Measurements from ENCODE around the gene AIF1L.
A peak's percentile ranks its signal among the peaks of the same experiment; 100 is the strongest.

The AIF1L gene

GRCh38 chr9:131096269-131097125, at the start of gene AIF1L:
AIF1L (plus strand) TSS chr9:131096531; CDS start chr9:131096630, 99 bp downstream.
- DNase-seq (ENCODE audit: low read depth) = no peak

DNA sequence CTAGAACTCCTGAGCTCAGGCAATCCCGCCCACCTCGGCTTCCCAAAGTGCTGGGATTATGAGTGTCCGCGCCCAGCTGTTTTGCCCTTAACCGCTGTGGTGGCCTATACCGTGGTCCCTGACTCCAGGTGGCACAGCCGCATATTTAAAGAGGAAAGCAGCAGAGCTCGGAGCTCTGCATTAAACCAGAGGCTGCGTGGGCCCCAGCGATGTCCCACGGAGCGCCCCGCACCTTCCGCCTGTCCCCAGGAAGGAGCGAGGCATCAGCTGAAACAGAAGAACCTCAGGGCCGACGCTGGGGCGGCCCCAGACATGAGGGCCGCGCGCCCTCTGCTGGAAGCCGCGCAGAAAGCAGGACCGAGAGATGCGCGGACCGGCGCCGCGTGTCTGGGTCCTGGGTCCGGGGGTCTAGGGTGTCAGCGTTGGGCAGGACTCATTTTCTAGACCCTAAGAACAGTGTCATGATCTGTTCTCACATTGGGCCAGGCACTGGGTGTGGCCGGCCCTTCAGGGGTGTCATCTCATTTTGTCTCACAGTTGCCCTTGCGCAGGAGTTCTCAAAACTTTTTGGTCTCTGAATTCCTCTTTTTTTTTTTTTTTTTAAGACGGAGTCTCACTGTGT, 49.6 kb upstream of the AIF1L start:
- peak; percentile 48 for DNase-seq (ENCODE audit: low read depth)

- DNase-seq (ENCODE audit: low read depth) = no peak
These were observed 48.0 kb upstream of the AIF1L start for GRCh38 chr9:131048332-131048731.

DNA sequence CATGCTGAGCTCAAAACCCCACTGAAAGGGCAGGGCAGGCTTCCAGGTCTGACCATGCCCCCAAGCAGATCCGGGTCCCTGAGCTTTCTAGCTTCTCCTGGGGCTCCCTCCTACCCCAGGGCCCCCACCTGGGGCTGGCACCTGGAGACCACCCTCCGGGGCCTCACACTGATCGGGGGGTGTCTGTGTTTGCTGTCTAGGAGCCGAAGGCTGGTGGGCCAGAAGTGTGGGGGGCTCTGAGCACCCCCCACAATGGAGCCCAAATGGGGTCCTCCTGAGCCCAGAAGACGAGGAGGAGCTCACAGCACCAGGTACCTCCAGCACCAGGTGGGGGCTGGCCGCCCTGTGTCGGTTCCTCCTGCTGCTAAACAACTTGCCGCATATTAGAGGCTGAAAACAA, 47.5 kb upstream of the AIF1L start:
- DNase-seq (ENCODE audit: low read depth) = no peak

DNA sequence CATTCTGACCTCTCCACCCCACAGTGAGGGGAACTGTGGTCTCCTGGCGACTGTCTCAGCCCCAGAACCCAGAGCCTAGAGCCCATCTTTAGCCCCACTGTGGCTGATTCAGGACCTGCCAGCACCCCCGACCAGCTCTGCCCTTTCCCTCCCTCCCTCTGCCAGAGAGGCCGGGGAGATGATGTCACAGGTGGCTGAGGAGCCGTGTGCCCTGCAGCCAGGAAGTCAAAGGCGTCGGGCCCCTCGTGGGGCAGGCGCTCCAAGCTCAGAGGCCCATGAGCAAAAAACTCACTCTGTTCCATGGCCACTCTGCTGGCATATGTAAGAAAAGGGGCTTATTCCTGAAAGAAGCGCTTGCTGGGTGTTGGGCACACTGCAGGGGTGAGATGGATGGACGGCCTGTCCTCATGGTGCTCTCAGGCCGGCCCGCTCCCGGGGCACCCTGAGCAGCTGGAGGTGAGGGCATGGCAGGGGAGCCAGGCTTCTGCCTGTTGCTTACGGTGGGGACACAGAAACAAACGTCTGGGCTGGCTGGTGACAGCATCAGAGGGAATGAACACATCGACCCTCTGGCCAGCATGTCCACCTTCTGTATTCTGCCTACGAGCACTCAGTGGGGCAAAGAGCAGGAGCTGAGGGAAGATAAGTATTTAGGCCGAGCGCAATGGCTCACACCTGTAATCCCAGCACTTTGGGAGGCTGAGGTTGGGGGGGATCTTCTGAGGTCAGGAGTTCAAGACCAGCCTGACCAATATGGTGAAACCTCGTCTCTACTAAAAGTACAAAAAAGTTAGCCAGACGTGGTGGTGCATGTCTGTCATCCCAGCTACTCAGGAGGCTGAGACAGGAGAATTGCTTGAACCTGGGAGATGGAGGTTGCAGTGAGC, 46.3 kb upstream of the AIF1L start:
- no peak for DNase-seq (ENCODE audit: low read depth)

DNA sequence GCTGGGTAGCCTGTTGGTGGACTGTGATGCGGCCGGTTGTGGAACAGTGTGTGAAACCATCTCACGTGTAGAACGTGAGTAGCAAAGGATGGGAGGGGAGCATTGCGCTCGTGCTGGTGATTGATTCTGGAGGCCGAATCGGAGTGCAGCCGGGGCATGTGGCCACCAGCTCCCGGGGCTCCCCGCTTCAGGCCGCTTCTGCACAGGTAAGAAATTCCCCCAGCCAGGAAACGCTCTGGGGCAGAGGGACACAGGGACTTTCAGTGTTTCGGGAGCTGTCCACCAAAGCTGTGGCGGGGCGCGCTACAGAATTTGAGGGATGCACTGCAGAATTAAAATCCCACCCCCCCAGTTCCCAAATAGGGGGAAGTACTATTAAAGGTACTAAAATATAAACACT, 45.5 kb upstream of the AIF1L start:
- DNase-seq (ENCODE audit: low read depth) = no peak

GRCh38 chr9:131051592-131052517, 44.5 kb upstream of the AIF1L start:
- no peak for DNase-seq (ENCODE audit: low read depth)

- DNase-seq (ENCODE audit: low read depth) = no peak
These were observed 42.4 kb upstream of the AIF1L start for GRCh38 chr9:131053896-131054295.

DNA sequence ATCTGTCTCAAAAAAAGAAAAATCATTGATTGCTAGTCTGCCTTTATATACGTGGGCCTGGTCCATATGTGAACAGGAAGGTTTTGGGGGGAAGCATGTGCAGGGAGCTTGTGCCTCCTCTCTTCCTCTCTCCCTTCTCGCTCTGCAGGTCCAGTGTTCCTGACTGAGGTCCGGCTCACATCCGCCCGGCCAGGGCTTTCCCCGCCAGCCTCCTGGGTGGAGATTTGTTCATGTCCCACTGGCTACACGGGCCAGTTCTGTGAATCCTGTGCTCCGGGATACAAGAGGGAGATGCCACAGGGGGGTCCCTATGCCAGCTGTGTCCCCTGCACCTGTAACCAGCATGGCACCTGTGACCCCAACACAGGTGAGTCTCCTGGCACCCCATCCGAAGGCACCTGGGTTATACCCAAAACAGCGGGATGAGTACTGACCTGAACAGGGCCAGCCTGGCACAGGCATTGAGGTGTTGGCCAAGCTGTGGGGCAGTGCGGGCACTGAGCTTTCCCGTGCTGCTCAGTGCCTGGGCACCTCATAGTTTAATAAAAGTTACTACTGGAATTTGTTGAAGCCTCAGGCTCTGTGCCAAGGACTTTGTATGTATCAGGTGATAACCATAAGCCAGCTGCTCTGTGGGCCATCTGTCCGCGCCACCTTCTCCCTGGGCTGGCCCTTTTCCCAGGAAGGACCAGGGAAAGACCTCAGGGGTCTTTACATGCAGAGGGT, 39.4 kb upstream of the AIF1L start:
- no peak for DNase-seq (ENCODE audit: low read depth)

DNA sequence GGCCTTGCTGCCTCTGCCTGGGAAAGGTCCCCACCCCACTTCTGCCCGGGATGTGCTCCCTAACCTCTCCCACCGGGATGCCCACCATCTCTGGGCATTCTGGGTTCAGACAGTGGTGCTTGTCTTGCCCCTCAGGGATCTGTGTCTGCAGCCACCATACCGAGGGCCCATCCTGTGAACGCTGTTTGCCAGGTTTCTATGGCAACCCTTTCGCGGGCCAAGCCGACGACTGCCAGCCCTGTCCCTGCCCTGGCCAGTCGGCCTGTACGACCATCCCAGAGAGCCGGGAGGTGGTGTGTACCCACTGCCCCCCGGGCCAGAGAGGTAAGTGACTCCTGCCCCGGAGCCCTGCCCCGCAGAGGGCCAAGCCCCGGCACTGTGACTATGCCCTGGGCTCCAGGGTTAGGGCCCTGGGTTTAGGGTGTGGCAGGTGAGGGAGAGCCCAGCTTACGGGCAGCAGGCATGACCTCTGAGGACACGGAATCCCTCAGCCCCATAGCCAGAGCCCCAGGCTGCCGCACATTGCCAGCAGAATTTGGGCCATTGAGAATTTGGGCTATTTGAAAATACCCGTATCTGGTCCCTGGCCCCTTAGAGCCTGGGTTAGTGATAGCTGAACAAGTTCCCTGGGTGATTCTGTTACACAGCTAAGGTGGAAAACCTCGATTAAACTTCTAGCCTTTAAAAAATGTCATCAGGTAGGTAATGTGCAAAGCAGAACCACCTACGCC, 35.3 kb upstream of the AIF1L start:
- no peak for DNase-seq (ENCODE audit: low read depth)

DNA sequence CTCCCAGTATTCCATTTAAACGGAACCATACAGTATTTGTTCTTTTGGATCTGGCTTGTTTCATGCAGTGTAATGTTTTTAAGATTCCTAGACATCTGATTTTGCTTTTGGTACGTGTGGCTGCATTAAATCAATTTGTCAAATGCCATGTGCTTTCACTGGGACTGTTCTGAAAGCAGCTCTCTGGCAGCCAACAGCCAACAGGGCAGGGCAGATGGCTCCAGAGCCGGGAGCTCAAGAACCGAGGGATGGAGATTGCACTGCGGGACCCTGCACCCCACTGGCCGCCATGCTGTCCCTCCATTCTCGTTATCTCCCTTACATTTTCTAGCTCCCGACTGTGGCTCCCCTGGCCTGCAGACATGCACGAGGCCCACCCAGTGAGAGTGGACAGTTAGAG, 33.4 kb upstream of the AIF1L start:
- DNase-seq (ENCODE audit: low read depth) = no peak

GRCh38 chr9:131065599-131065998, 30.7 kb upstream of the AIF1L start:
- no peak for DNase-seq (ENCODE audit: low read depth)

GRCh38 chr9:131067625-131068024, 28.7 kb upstream of the AIF1L start:
- DNase-seq (ENCODE audit: low read depth) = no peak

DNA sequence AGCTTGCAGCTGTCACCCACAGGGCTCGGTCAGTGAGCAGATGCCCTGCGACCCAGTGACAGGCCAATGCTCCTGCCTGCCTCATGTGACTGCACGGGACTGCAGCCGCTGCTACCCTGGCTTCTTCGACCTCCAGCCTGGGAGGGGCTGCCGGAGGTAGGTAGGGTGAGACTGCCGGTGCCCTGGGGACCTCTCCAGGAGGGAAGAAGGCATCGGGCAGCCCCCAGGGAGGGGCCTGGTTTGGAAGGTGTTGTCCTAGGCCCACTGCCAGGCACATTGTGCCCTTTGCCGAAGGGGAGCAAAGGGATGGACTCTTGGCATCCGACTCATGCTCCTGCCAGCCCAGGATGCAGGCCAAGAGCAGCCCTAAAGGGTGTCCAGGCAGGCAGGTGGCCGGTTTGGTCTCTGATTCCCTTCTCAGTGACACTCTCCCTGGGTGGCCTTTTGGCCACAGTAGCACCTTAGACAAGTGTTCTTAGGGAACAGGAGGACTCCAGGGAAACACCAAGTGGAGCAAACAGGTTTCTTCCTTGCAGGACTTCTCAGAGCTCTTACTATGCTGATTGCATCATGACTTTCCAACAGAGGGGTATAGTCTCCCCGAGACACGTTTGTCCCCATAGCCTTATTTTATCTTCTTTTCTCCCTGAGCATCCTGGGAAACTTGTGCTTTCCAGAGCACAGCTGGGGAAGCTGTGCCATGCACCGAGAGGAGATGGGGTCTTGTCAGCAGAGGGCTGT, 28.1 kb upstream of the AIF1L start:
- DNase-seq (ENCODE audit: low read depth) = no peak

GRCh38 chr9:131069699-131070098, 26.6 kb upstream of the AIF1L start:
- no peak for DNase-seq (ENCODE audit: low read depth)

- no peak for DNase-seq (ENCODE audit: low read depth)
These were observed 24.0 kb upstream of the AIF1L start for GRCh38 chr9:131072107-131072870.

- no peak for DNase-seq (ENCODE audit: low read depth)
These were observed 23.5 kb upstream of the AIF1L start for GRCh38 chr9:131072871-131073237.

DNA sequence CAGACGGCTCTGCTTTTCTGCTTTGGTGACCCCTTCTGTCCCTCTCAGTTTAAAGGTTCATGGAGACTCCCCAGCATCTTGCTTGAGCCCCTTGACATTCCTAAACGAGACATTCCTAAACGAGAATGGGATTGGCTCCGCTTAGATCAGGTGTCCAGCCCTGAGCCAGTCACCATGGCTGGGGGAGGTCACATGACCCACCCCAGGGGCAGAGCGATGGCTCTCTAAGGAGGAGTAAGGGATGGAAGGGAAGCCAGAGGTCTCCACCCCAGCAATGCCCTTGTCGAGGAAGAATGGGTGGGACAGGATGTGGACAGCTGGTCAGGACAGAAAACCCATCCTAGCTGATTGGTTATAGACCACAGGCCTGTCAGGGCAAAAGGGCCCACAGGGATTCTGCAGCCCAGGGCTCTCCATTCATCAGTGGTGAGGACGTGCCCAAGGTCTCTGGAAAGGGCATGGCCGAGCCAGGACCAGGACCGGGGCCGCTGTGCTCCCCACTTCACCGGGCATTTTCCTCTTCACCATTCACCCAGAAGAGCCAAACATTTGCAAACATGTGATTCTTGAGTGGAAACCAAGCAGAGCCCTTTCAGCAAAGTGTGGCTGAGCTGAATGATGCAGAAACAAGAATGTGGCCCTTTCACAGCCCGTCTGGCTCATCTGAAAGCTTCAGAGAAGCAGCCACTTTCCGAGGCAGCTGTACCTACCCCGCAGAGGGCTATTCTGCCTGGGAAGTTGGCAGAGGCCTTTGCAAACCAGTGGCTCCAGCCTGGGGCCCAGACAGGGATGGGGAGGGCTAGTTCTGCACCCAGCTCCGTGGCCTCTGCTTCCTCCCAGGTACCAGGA, 19.8 kb upstream of the AIF1L start:
- no peak for DNase-seq (ENCODE audit: low read depth)

Data from activated T-helper 1 cell treated with Interleukin-2 at 50 U/mL for 16 hours (primary cell).